NB4 (cell line): Measurements from ENCODE around the gene FAM9C.

ENCODE experiments used
- CTCF ChIP-seq: IDR thresholded peaks from one replicate; pipeline ENCODE4 v1.5.1; 2012; ENCODE audit warnings: low read depth, low read length
- POLR2A ChIP-seq: IDR thresholded peaks from 2 replicates; pipeline ENCODE4 v1.6.1; 2011; ENCODE audit warnings: mild to moderate bottlenecking; ENCODE audit not compliant: insufficient read length; ENCODE audit errors: extremely low read depth

- no peak for TF ChIP-seq CTCF
- TF ChIP-seq POLR2A = no peak
Observed at GRCh38 chrX:13051167-13051528, 6.7 kb upstream of the FAM9C start.
